ENCODE results near the gene CLCN2. TPM values are rescaled to one million over a fixed set of nuclear protein-coding genes. Genes with fewer than 3 reads are reported as not detected.

The CLCN2 gene
- total RNA-seq (2014; rRNA removed; shearing (Covaris generic)) = 3.5 and 4.7 TPM in 2 replicates

GRCh38 chr3:184361532-184361931 lies at the start of gene CLCN2, which contains the start of gene POLR2H:
Gene CLCN2, minus strand, starts transcription at chr3:184361605. Its CDS starts 126 bp downstream, at chr3:184361479.
Gene POLR2H, plus strand, starts transcription at chr3:184361710. Its CDS starts 1,783 bp downstream, at chr3:184363493.
- peak; percentile 76 for DNase-seq (ENCODE audit: low read depth)

- no peak for DNase-seq (ENCODE audit: low read depth)
These were observed 48.6 kb upstream of the CLCN2 start for GRCh38 chr3:184409946-184410500.

GRCh38 chr3:184409331-184409926 lies 48.0 kb upstream of the CLCN2 start:
- no peak for DNase-seq (ENCODE audit: low read depth)

GRCh38 chr3:184405075-184406030 lies 43.9 kb upstream of the CLCN2 start:
- no peak for DNase-seq (ENCODE audit: low read depth)

- peak; percentile 90 for DNase-seq (ENCODE audit: low read depth)
These were observed 38.0 kb upstream of the CLCN2 start for GRCh38 chr3:184399410-184399809.

GRCh38 chr3:184395320-184395660 lies 33.9 kb upstream of the CLCN2 start:
- DNase-seq (ENCODE audit: low read depth) = no peak

- no peak for DNase-seq (ENCODE audit: low read depth)
These were observed 29.9 kb upstream of the CLCN2 start for GRCh38 chr3:184391266-184391665.

- no peak for DNase-seq (ENCODE audit: low read depth)
These were observed 28.6 kb upstream of the CLCN2 start for GRCh38 chr3:184389935-184390528.

GRCh38 chr3:184389384-184389783 lies 28.0 kb upstream of the CLCN2 start:
- DNase-seq (ENCODE audit: low read depth) = no peak

- no peak for DNase-seq (ENCODE audit: low read depth)
These were observed 27.5 kb upstream of the CLCN2 start for GRCh38 chr3:184388936-184389230.

- no peak for DNase-seq (ENCODE audit: low read depth)
These were observed 26.9 kb upstream of the CLCN2 start for GRCh38 chr3:184388164-184388935.

- no peak for DNase-seq (ENCODE audit: low read depth)
These were observed 25.8 kb upstream of the CLCN2 start for GRCh38 chr3:184387174-184387714.

- DNase-seq (ENCODE audit: low read depth) = no peak
These were observed 24.8 kb upstream of the CLCN2 start for GRCh38 chr3:184386047-184386806.

GRCh38 chr3:184384856-184385422 lies 23.5 kb upstream of the CLCN2 start:
- no peak for DNase-seq (ENCODE audit: low read depth)

- DNase-seq (ENCODE audit: low read depth) = no peak
These were observed 22.9 kb upstream of the CLCN2 start for GRCh38 chr3:184384342-184384741.

- DNase-seq (ENCODE audit: low read depth) = no peak
These were observed 21.8 kb upstream of the CLCN2 start for GRCh38 chr3:184383033-184383740.

GRCh38 chr3:184382326-184383032 lies 21.1 kb upstream of the CLCN2 start:
- no peak for DNase-seq (ENCODE audit: low read depth)

GRCh38 chr3:184381261-184382224 lies 20.1 kb upstream of the CLCN2 start:
- no peak for DNase-seq (ENCODE audit: low read depth)
